Measurements from ENCODE around the gene LATS2.

DNA sequence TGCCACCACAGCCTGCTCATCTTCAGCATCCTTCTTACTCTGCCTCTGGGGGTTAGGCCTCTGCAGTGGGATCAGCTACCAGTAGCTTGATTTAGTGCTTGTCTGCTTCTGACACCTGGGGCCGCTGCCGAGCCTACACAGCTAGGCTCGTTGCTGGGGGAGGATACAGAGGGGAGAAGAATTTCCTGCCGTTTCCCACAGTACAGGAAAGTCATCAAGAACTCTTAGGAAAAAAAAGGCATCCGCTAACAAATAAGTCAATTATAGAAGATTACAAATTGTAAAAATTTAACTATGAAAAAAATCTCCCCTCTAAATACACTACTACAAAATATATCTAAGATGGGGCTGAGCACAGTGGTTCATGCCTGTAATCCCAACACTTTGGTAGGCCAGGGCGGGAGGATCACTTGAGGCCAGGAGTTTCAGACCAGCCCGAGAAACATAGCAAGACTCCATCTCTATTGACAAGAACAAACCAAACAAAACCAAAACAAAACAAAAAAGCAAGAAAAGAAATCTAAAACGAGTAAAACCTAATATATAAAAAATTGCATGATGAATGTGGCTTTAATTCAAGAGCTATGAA is 26.7 kb downstream of the LATS2 start:
- TF ChIP-seq, protein P1, sequence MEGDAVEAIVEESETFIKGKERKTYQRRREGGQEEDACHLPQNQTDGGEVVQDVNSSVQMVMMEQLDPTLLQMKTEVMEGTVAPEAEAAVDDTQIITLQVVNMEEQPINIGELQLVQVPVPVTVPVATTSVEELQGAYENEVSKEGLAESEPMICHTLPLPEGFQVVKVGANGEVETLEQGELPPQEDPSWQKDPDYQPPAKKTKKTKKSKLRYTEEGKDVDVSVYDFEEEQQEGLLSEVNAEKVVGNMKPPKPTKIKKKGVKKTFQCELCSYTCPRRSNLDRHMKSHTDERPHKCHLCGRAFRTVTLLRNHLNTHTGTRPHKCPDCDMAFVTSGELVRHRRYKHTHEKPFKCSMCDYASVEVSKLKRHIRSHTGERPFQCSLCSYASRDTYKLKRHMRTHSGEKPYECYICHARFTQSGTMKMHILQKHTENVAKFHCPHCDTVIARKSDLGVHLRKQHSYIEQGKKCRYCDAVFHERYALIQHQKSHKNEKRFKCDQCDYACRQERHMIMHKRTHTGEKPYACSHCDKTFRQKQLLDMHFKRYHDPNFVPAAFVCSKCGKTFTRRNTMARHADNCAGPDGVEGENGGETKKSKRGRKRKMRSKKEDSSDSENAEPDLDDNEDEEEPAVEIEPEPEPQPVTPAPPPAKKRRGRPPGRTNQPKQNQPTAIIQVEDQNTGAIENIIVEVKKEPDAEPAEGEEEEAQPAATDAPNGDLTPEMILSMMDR (IDR thresholded peaks at IDR 0.05): no peak
- TF ChIP-seq POLR2A (IDR thresholded peaks at IDR 0.05) (no peak), EP300 (IDR thresholded peaks at IDR 0.05) (no peak)

All from ovary (tissue), 3 donors.